Liver (tissue), 3 donors: ENCODE results near the gene CPNE5.

ENCODE experiments used
- CTCF ChIP-seq: fragments of 150-350 bp; IDR thresholded peaks from 2 replicates; pipeline ENCODE4 v1.5.1; 2017; ENCODE audit warnings: improper control_type of control experiment, low read depth, low read length; ENCODE audit not compliant: missing input control
- HNF4A ChIP-seq, 2 donors: conservative IDR thresholded peaks; 2 replicates each; pipeline ENCODE4 v1.6.1; 2016; ENCODE audit warnings: antibody characterized with exemption in 2 of 2, mild to moderate bottlenecking in 2 of 2
- NR2F2 ChIP-seq: IDR thresholded peaks from 2 replicates; pipeline ENCODE4 v1.6.1; 2016; ENCODE audit warnings: antibody characterized with exemption
- REST ChIP-seq: IDR thresholded peaks from 2 replicates; pipeline ENCODE4 v1.6.1; 2016; ENCODE audit warnings: antibody characterized with exemption, mild to moderate bottlenecking
- donor health status: healthy.
- donor health status: healthy.

GRCh38 chr6:36692861-36693702, 146.2 kb downstream of the CPNE5 start:
- no peak for TF ChIP-seq CTCF
- no peak for TF ChIP-seq REST
- TF ChIP-seq HNF4A (conservative IDR thresholded peaks at IDR 0.05) = no peak
- TF ChIP-seq NR2F2 = no peak
